HK-2 (cell line): Measurements from ENCODE around the gene SOD3.

Experiments used
- DNase-seq: peaks from one replicate; pipeline ENCODE4 v3.0.0-alpha.2; 2018; ENCODE audit not compliant: unreplicated experiment

Gene SOD3

DNA sequence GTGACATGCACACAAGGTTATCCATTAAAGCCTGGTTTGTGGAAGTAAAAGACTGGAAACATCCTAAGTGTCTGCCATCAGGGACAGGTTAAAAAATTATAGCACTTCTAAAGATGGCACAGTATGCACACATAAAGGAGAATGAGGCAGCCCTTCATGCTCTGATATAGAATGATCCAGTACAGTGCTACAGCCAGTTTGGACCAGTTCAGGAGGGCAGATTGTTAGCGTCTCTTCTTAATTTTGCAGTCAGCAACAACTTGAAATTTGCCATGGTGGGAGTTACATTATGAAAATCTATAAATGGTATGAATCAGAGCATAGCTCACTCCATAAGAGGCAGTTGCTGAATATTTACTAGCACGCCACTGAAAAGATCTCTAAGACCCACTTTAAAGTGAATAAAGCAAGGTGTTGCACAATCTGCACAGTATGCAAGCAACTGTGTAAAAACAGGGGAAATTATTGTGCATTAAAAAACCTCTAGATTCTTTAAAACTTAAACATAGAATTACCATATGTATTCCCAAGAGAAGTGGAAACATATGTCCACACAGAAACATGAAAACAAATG lies 20.3 kb upstream of the SOD3 start:
- DNase-seq: no peak

DNA sequence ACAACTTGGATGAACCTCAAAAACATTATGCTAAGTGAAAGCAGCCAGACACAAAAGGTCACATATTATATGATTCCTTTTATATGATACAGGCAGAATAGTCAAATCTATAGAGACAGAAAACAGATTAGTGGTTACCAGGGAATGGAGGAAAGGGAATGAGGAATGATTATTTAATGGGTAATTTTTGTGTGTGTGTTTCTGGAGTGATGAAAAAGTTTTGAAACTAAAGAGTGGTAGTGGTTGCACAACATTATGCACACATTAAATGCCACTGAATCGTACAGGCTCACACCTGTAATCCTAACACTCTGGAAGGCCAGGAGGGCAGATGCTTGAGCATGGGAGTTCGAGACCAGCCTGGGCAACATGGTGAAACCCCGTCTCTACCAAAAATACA lies 19.6 kb upstream of the SOD3 start:
- DNase-seq: no peak

DNA sequence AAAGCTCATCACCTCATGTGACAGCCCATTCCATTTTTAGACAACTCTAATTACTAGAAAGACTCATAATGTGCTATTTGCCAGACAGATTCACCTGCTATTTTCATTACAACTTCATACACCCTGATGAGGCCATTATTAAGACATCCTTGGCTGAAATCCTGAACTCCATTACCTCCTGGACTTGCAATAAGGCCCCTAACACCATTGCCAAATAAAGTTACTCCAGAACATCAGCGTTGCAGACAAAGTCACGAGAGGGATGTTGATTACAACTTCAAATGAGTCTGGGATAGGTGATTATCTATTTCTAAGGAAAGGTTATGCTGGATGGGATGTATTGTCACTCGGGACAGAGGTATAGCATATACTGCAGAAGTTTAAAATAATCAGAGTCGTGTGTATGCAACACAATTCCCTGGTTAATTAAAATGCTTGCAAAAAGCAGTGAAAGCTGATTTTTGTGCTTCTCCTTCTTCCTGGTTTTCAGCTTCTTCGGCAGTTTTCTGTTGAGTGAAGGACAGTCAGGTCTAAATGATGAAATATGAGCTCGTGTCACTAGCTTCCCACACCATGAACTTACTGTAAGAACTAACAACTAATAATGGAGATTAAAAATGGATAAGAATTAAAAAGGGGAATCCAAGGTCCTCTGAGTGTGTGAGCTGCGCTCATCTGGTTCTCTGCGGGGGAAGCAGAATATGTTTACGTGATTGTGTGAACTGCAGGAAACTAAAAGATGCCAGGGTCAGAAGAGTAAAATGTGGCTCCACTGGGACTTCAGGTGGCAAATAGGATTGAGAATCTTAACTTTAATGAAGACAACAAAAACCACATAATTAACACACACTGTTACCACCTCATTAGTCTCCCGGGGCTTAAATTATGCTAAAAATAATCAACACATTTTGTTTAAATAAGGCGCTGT lies 17.6 kb upstream of the SOD3 start:
- DNase-seq: no peak

DNA sequence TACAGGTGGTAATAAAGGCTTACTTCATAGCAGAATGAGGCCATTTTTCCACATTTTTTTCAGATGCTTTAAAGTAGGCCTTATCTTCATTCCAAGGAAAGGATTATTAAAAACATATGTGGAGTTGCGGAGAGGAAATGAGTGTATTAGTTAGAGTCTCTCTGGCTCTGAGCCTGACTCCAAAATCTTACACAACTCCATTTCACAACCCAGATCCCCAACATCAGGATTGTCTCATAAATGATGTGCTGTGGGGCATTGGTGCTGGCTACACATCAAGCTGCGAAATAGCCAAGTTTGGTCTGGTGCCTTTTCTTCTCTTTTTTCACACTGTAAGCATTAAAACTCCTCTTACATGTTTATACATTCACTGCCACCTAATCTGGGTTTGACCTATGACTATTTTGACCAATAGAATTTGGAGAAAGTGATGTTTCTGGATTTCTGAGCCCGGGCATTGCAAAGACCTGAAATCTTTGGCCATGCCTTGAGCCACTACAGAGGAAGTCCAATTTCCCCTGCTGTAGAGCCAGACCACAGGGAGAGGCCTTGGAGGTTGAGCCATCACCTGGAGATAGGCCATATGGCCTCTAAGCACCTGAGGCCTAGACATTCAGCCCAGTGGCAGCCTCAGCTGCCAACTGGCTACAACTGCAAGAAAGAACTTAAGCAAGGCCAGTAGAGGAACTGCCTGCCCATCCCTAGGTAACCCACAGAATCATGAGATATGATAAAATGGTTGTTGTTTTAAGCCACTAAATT lies 16.7 kb upstream of the SOD3 start:
- no peak for DNase-seq

DNA sequence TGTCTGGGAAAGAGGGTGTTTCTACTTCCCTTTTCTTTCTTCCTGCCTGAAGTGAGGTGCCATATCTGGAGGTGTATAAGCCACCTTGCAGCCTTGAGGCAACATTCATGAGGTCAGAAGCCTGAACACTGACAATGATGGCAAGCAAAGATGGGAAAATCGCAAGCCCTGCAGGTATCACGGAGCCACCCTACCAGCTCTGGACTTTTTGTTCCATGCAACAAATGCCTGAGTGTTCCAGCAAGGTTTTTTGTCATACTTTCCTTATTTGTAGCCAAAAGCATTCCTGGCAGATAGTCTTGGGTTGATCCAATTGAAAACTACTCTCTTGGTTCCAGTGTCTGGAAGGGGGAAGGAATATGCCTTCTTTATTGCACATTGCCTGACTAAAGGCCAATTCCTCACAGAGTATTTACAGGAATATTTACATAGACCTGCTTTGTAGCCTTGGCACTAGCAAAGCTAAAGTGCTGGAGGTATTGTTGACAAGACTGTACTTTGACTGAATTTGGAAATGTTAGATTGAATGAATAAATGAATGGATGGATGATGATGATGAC lies 14.4 kb upstream of the SOD3 start:
- DNase-seq: no peak

DNA sequence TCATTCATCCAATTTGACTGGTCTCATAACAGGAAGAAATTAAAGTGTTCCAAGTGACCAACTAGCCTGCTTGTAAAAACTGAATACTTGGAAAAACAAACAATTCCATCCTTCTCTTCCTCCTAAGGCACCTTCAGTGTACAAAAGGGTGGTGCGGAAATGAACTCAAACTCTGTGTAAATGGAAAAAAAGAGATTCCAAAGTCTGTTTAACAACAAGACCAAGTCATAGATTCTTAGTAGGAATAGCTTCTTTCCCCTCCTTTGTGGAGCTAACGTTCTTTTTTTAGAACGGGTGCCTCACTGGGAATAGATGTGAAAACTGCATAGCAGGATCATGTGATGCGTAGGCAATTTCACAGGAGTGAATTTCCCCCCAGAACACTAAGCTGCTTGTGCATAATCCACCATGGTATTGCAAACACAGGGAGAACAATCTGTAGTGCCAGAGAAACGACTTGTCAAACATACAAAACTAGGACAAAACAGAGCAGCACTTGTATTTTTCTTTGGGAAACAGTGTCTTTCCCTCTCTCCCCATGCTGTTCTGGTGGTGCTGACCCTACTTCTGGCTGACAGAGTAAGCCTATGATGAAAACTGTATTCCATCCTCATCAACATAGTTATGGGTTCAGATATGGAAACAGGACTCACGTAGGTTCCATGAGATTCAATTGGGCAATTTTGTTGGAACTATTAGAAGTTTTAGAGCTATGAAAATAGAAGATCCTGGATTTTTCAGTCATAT lies 13.2 kb upstream of the SOD3 start:
- DNase-seq: no peak

DNA sequence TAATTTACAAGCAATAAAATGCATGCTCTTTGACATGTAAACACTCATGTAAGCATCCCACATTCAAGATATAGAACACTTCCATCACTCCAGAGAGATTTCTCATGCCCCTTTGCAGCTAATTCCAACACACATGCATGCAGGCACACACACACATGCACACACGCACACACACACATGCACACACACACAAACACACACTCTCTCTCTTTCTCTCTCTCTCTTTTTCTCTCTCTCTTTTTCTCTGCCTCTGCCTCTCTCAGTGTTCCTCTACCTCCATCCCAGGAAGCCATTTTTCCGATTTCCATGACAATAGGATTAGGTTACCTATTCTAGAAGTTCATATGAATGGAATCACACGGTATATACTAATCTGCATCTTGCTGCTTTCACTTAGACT lies 11.9 kb upstream of the SOD3 start:
- no peak for DNase-seq

DNA sequence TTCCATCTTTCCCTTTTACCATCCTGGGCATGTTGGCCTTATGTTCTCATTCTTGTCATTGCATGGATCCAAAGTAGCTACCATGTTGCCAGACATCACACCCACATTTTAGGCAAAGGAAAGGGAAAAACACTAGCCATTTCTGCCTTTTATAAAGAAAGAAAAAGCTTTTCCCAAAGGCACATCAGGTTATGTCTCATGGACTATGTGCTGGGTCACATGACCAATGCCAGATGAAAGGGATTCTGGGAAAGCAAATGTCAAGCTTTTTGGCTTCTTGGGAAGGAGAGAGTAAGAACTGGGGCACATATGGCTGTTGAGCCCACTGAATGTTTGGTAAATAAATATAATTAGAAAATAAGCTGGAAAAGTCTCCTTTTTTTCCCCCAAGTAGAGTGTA lies 4.3 kb upstream of the SOD3 start:
- DNase-seq: no peak

DNA sequence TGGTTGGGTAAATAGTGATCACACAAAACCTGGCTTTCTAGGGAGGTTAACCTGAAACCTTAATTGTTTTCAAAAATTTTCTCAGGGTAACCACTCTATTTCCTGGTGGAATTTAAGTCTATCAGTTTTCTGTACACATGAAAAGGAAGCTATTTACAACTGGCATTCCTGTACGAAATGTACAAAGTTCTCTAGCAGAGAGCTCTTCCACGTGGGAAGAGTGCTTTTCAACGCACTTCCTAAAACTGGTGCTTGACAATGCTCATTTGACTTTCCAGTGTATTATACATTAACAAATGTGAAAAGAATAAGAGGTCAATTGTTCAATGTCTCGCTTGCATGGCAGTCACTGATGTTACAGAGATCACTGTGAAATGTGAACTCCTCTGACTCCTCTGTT lies 2.8 kb upstream of the SOD3 start:
- no peak for DNase-seq

DNA sequence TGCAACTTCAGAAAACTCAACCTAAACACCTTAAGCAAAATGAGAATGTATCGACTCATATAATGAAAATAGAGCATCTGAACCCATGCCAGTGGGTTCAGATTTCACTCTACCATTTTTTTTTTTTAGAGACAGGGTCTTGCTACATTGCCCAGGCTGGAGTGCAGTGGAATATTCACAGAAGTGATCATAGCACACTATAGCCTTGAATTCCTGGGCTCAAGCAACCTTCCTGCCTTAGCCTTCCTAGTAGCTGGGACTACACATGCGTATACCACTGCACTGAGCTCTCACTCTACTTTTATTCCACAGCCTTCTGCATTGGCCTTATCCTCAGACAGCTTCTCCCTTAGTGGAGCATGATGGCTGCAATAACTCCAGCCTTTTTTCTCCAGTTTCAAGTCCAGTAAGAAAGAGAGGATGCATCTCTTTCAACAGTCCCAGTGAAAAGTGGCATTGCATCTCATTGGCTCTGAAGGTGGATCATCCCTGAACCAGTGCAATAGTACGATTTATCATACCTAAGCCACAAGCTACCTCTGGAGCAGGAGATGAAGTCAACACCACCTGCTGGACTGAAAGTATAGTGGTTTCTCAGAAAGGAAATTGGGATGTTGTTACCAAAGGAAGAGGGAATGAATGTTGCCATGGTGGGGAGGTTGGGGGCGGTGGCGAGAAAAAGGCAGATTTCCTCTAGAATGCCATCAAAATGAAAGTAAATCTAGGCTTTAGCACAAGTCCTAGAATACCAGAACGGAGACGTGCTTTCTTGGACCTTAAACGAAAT lies 2.0 kb upstream of the SOD3 start:
- DNase-seq: no peak

DNA sequence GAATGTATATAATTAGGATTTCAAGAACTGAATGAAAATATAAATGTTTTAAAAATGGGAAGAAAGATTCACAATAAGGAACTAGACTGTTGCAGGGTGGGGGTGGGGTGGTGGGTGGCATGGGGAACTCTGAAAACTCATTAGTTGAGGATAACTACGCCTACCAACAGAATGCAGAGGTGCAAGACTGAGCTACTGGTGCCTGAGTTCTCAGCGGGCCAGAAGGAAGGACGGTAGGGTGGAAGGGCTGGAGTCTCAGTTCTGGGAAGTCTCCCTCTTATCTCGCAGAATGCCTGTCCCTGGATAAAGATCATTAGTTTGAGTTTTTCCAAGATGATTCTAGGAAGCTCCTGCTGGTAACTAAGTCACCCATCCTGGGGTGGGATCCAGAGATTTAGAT lies 1.3 kb upstream of the SOD3 start:
- no peak for DNase-seq

DNA sequence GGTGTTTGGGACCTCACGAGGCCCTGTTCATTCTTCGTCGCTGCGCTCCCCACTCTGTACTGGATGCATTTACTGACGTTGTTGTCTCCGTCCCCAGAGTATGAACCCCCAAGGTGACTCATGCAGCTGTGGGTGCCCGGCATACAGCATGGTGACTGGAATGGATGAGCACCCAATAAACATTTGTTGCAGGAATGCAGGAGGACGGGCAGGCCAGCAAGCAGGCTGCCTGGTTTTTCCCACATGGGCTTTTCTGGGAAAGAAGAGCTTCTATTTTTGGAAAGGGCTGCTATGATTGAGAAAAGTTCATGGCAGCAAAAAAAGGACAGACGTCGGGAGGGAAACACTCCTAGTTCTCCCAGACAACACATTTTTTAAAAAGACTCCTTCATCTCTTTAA lies 893 bp upstream of the SOD3 start:
- no peak for DNase-seq

DNA sequence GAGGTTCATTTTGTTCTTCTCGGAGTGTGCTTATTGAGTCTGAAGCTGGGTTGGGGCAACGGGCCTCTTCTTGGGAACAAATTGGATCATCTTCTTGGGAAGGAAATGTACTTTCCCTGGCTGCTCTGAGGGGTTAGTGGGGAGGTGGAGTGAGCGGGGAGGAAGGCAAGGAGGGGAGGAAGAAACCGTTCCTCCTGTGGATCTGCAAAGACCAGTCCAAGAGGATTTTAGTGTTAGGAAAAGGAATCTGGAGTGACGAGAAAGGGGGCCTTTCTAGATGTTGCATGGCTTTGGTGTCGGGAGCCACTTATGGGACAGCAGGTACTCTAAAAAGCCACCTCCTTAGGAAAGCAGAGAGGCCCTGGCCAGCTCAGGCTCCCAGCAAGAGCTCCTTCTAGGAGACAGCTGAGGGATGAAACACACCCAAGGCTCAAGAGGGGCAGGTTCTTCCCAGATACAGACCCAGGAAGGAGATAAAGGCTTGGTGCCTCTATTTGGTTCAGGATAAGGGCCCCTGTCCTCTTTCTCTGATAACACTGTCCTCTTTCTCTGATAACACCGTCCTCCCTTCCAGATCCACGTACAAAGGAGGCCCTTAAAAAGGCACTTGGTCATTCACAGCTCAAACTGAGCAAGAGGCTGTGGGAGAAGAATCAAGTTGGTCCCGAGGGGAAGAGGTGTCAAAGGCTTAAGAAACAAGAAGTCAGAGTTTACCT lies 451 bp downstream of the SOD3 start:
- DNase-seq: no peak

DNA sequence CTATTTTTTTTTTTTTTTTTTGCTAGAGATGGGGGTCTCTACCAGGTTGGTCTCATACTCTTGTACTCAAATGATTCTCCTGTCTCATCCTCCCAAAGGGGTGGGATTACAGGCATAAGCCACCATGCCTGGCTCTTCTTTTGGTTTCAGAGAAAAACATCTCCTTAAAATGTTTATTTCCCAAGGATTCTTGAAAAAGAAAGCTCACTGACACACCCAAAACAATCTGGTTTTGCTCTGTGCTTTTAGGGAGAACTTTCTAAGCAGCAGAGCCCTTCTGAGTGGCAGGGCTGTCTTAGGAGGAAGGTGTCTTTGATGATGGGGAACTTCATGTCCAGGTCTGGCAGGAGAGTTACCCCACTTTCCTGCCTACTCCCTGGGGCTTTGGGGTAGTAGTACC lies 1.2 kb downstream of the SOD3 start:
- DNase-seq: no peak

DNA sequence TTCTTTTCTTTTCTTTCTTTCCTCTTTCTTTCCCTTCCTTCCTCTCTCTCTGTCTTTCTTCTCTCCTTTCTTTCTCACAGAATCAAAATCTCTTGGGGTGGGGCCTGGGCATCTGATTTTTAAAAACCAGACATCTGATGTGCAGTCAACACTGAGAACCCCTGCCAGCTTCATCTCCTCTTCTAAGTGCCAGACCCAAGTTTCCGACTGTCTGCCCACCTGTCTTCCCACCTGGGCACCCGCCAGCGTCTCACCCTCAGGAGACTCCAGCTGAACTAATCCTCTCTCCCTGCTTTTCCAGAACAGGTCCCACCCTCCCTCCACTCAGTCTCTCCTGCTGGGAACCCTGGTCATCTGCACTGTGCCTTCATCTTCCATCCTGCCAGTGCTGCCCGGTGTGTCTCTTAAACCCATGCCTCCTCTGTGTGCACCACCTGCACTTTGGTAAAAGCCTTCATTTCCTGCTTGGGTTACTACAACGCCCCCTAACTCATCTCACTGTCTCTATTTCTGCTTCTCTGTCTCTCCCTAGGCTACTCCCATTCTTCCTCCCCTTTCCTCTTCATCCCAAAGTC lies 2.8 kb downstream of the SOD3 start:
- DNase-seq: no peak

DNA sequence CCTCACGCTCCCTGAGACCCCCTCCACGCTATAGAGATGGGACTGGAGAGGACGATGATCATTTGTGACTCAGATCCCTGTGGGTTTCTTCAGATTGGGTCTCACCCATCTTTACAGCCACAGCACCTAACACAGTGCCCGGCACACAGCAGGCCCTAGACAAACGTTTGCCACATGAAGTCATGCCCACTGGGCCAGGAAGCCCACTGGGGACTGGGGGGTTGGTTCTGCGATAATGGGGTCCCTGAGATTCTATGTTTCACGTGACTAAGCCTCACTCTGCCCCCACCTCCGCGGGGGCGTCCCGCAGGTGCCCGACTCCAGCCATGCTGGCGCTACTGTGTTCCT lies 3.8 kb downstream of the SOD3 start:
- no peak for DNase-seq

DNA sequence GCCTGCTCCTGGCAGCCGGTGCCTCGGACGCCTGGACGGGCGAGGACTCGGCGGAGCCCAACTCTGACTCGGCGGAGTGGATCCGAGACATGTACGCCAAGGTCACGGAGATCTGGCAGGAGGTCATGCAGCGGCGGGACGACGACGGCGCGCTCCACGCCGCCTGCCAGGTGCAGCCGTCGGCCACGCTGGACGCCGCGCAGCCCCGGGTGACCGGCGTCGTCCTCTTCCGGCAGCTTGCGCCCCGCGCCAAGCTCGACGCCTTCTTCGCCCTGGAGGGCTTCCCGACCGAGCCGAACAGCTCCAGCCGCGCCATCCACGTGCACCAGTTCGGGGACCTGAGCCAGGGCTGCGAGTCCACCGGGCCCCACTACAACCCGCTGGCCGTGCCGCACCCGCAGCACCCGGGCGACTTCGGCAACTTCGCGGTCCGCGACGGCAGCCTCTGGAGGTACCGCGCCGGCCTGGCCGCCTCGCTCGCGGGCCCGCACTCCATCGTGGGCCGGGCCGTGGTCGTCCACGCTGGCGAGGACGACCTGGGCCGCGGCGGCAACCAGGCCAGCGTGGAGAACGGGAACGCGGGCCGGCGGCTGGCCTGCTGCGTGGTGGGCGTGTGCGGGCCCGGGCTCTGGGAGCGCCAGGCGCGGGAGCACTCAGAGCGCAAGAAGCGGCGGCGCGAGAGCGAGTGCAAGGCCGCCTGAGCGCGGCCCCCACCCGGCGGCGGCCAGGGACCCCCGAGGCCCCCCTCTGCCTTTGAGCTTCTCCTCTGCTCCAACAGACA lies 4.4 kb downstream of the SOD3 start:
- DNase-seq: no peak

DNA sequence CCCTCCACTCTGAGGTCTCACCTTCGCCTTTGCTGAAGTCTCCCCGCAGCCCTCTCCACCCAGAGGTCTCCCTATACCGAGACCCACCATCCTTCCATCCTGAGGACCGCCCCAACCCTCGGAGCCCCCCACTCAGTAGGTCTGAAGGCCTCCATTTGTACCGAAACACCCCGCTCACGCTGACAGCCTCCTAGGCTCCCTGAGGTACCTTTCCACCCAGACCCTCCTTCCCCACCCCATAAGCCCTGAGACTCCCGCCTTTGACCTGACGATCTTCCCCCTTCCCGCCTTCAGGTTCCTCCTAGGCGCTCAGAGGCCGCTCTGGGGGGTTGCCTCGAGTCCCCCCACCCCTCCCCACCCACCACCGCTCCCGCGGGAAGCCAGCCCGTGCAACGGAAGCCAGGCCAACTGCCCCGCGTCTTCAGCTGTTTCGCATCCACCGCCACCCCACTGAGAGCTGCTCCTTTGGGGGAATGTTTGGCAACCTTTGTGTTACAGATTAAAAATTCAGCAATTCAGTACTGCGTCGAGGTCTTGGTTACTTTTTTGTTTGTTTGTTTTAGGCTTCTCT lies 5.0 kb downstream of the SOD3 start:
- no peak for DNase-seq
